Esophagus (tissue), 2 donors: ENCODE measurements around the gene VASP. TPM values are rescaled to one million over a fixed set of nuclear protein-coding genes. Genes with fewer than 3 reads are reported as not detected.

Experiments
- H3K27ac ChIP-seq, 2 donors: one replicate each; pipeline ENCODE4 v1.5.1; 2013; ENCODE audit warnings: low read depth in 2 of 2, mild to moderate bottlenecking in 2 of 2, inconsistent platforms in 1 of 2, low read length in 1 of 2, moderate library complexity in 1 of 2
- H3K27me3 ChIP-seq, 2 donors: one replicate each; pipeline ENCODE4 v1.6.1; 2013; ENCODE audit warnings: low read length in 2 of 2, control low read depth in 1 of 2, mild to moderate bottlenecking in 1 of 2; ENCODE audit not compliant: insufficient read depth in 2 of 2, control insufficient read depth in 1 of 2
- H3K36me3 ChIP-seq, 2 donors: one replicate each; pipeline ENCODE4 v1.6.1; 2013; ENCODE audit warnings: low read length in 1 of 2; ENCODE audit not compliant: control insufficient read depth in 2 of 2, insufficient read depth in 2 of 2
- H3K4me1 ChIP-seq, 2 donors: one replicate each; pipeline ENCODE4 v1.6.1; 2013; ENCODE audit warnings: low read length in 1 of 2; ENCODE audit not compliant: control insufficient read depth in 2 of 2, insufficient read depth in 2 of 2
- H3K4me3 ChIP-seq, 2 donors: one replicate each; pipeline ENCODE4 v1.5.1; 2013; ENCODE audit warnings: low read length in 2 of 2, mild to moderate bottlenecking in 2 of 2, low read depth in 1 of 2, moderate library complexity in 1 of 2
- H3K9me3 ChIP-seq, 2 donors: one replicate each; pipeline ENCODE4 v1.6.1; 2013; ENCODE audit warnings: mild to moderate bottlenecking in 2 of 2, low read depth in 1 of 2, low read length in 1 of 2, moderate library complexity in 1 of 2; ENCODE audit not compliant: control insufficient read depth in 2 of 2, insufficient read depth in 1 of 2
- WGBS, 2 donors: extraction: QIAGEN DNeasy Blood & Tissue Kit; methylation state at CpG; one replicate each; pipeline ENCODE4 v1.1.7; 2013; 5-methylcytosine and 5-hydroxymethylcytosine counted together
- polyA plus RNA-seq, 2 donors: library from polyadenylated mRNA; stranded (reverse); fragments of 200-250 nt; gene quantifications; one replicate each; pipeline ENCODE4 v1.2.3, GENCODE V29; 2013
- donor health status: healthy with polysubstance abuse.
- donor health status: Bipolar disorder and iron deficiency.

VASP gene
- polyA plus RNA-seq, 2 donors, result 35.5 to 36.5 TPM

DNA sequence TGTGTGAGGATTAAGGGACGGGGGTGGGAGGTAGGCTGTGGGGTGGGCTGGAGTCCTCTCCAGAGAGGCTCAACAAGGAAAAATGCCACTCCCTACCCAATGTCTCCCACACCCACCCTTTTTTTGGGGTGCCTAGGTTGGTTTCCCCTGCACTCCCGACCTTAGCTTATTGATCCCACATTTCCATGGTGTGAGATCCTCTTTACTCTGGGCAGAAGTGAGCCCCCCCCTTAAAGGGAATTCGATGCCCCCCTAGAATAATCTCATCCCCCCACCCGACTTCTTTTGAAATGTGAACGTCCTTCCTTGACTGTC is 34.0 kb upstream of the VASP start:
- Histone ChIP-seq H3K27ac (no peak overlapping the region), H3K36me3 (no peaks in the 10 kb centered on the region), H3K27me3 (no peaks in the 10 kb centered on the region), H3K9me3 (no peaks in the 10 kb centered on the region), H3K4me3 (no peak overlapping the region), H3K4me1 (peaks cover 4 to 15% of the 10 kb centered on the region in 2 donors)
- WGBS, 2 donors, result 30 to 45% methylated on average over 4 to 5 of the region's 5 CpGs

DNA sequence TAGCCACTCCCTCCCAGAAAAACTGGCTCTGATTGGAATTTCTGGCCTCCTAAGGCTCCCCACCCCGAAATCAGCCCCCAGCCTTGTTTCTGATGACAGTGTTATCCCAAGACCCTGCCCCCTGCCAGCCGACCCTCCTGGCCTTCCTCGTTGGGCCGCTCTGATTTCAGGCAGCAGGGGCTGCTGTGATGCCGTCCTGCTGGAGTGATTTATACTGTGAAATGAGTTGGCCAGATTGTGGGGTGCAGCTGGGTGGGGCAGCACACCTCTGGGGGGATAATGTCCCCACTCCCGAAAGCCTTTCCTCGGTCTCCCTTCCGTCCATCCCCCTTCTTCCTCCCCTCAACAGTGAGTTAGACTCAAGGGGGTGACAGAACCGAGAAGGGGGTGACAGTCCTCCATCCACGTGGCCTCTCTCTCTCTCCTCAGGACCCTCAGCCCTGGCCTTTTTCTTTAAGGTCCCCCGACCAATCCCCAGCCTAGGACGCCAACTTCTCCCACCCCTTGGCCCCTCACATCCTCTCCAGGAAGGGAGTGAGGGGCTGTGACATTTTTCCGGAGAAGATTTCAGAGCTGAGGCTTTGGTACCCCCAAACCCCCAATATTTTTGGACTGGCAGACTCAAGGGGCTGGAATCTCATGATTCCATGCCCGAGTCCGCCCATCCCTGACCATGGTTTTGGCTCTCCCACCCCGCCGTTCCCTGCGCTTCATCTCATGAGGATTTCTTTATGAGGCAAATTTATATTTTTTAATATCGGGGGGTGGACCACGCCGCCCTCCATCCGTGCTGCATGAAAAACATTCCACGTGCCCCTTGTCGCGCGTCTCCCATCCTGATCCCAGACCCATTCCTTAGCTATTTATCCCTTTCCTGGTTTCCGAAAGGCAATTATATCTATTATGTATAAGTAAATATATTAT is 33.3 kb upstream of the VASP start:
- Histone ChIP-seq H3K27ac (no peak overlapping the region), H3K36me3 (no peaks in the 10 kb centered on the region), H3K4me3 (no peak overlapping the region), H3K4me1 (peaks cover 0 to 14% of the 10 kb centered on the region in 2 donors), H3K9me3 (no peaks in the 10 kb centered on the region), H3K27me3 (no peaks in the 10 kb centered on the region)
- 75 to 83% methylated on average over 26 to 27 of the region's 27 CpGs for WGBS, 2 donors

DNA sequence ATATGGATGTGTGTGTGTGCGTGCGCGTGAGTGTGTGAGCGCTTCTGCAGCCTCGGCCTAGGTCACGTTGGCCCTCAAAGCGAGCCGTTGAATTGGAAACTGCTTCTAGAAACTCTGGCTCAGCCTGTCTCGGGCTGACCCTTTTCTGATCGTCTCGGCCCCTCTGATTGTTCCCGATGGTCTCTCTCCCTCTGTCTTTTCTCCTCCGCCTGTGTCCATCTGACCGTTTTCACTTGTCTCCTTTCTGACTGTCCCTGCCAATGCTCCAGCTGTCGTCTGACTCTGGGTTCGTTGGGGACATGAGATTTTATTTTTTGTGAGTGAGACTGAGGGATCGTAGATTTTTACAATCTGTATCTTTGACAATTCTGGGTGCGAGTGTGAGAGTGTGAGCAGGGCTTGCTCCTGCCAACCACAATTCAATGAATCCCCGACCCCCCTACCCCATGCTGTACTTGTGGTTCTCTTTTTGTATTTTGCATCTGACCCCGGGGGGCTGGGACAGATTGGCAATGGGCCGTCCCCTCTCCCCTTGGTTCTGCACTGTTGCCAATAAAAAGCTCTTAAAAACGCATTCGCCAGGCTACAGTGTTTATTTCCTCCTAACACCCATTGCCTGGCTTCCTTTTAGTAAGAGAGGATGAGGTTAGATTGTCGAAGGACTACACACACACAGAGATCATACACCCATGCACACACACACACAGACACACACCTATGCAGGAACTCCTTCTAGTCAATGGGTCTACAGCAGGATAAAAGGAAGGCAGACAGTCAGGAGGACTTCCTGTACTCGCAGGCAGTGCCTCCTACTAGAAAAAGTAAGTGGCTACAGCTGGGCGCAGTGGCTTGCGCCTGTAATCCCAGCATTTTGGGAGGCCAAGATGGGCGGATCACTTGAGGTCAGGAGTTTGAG is 32.4 kb upstream of the VASP start:
- Histone ChIP-seq H3K36me3 (no peaks in the 10 kb centered on the region), H3K9me3 (no peaks in the 10 kb centered on the region), H3K27me3 (no peaks in the 10 kb centered on the region), H3K4me3 (no peak overlapping the region), H3K27ac (no peak overlapping the region), H3K4me1 (peaks cover 0 to 13% of the 10 kb centered on the region in 2 donors)
- WGBS, 2 donors, result 74 to 77% methylated on average over 28 of the region's 28 CpGs

DNA sequence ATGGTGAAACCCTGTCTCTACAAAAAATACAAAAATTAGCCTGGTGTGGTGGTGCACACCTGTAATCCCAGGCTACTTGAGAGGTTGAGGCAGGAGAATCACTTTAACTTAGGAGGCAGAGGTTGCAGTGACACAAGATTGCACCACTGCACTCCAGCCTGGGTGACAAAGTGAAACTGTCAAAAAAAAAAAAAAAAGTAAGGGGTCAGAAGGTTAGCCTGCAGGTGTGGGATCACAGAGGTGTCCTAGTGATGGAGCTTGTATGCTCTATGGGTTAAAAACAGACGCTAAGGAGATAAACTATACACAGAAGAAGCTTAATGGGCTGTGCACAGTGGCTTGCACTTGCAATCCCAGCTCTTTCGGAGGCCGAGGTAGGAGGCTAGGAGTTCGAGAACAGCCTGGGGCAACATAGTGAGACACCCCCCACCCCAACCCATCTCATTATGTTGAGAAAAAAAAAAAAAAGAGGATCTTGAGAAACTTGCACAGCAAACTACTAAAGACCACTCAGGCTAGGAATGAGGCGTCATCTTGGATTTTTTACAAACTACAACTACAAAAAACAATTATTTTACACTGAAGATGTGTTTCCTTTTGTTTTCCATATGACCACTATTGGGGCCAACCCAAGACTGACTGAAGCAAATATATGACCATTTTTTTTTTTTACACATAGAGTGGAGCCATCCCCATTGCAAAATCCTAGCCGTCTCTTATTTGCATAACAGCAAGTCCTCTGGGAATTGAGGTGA is 31.6 kb upstream of the VASP start:
- H3K4me3 ChIP-seq, result no peak overlapping the region
- H3K27me3 ChIP-seq, result no peaks in the 10 kb centered on the region
- no peak overlapping the region for H3K27ac ChIP-seq
- 73 to 85% methylated on average over 6 of the region's 6 CpGs for WGBS, 2 donors
- peaks cover 0 to 4% of the 10 kb centered on the region in 2 donors for H3K4me1 ChIP-seq
- H3K36me3 ChIP-seq, result no peaks in the 10 kb centered on the region
- no peaks in the 10 kb centered on the region for H3K9me3 ChIP-seq

DNA sequence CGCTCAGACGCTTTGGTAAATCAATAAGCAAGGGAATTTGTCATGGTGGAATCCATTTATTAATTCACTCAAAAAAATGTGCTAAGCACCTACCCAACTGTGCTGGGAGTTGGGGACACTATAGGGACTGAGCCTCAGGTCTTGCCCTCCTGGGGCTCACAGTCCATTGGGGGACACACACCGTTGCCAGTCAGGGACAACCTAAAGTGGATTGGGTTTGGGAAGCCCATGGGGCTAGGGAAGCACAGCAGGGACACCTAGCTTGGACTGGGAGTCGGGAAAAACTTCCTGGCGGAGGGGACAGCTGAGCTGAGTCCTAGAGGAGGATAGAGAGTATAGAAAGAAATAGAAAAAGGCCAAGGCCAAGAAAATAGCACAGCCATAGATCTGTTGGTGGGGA is 31.0 kb upstream of the VASP start:
- Histone ChIP-seq H3K27me3 (no peaks in the 10 kb centered on the region), H3K4me3 (no peak overlapping the region), H3K36me3 (no peaks in the 10 kb centered on the region), H3K27ac (no peak overlapping the region), H3K4me1 (peaks cover 0 to 3% of the 10 kb centered on the region in 2 donors), H3K9me3 (no peaks in the 10 kb centered on the region)
- 51 to 61% methylated on average over 5 of the region's 5 CpGs for WGBS, 2 donors

DNA sequence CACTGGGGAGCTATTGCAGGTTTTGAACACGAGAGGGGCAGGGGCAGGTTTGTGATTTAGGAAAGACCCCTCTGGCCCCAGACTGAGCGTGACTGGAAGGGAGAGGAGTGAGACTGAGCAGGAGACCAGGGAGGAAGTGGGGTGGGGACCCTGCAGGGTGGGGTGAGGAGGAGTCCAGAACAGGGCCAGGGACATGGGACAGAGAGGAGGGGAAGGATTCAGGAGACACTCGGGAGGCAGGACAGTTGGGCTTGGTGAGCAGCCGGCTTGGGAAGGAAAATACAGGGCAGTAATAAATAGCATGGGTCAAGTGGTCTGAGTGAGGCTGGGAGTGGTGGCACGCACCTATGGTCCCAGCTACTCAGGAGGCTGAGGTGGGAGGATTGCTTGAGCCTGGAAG is 30.1 kb upstream of the VASP start:
- WGBS, 2 donors, result 51 to 62% methylated on average over 5 of the region's 5 CpGs
- peaks cover 0 to 3% of the 10 kb centered on the region in 2 donors for H3K4me1 ChIP-seq
- H3K27me3 ChIP-seq, result no peaks in the 10 kb centered on the region
- no peak overlapping the region for H3K4me3 ChIP-seq
- no peaks in the 10 kb centered on the region for H3K36me3 ChIP-seq
- H3K9me3 ChIP-seq, result no peaks in the 10 kb centered on the region
- H3K27ac ChIP-seq, result no peak overlapping the region

DNA sequence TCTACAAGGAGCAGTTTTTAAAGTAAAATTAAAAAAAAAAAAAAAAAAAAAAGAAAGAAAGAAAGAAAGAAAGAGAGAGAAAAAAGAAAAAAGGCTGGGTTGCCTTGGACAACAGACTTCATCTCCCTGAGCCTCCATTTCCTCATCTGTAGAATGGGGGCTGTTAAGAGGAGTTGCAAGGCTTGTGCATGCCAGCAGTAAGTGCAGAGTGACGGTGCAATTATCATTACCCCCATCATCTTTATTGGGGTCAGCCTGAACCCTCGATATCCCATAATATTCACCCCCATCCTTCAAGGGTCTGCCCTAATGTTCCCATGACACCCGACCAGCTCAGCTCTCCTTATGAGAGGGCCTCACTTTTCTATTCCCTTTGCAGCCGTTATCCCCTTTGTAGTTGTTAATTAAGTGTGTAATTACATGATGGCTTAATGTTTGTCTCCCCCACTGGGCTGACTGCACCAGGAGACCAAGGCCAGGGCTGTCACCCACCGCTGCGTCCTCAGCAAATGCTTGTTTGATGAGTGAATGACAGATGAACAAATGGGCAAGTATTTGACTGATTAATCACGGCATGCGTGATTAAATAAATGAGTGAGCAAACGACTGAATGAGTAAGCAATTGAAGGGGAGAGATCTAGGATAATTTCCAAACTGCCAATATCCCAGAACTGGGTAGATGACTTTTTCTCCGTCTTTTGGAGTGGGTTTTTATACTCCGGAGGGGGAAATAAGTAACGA is 29.4 kb upstream of the VASP start:
- Histone ChIP-seq H3K9me3 (no peaks in the 10 kb centered on the region), H3K36me3 (no peaks in the 10 kb centered on the region), H3K4me3 (peak overlapping the region; percentile 30 to 51), H3K27ac (peak overlapping the region; percentile 88 to 92), H3K27me3 (no peaks in the 10 kb centered on the region), H3K4me1 (peaks cover 0 to 3% of the 10 kb centered on the region in 2 donors)
- WGBS, 2 donors, result 7% methylated on average over 12 of the region's 12 CpGs

DNA sequence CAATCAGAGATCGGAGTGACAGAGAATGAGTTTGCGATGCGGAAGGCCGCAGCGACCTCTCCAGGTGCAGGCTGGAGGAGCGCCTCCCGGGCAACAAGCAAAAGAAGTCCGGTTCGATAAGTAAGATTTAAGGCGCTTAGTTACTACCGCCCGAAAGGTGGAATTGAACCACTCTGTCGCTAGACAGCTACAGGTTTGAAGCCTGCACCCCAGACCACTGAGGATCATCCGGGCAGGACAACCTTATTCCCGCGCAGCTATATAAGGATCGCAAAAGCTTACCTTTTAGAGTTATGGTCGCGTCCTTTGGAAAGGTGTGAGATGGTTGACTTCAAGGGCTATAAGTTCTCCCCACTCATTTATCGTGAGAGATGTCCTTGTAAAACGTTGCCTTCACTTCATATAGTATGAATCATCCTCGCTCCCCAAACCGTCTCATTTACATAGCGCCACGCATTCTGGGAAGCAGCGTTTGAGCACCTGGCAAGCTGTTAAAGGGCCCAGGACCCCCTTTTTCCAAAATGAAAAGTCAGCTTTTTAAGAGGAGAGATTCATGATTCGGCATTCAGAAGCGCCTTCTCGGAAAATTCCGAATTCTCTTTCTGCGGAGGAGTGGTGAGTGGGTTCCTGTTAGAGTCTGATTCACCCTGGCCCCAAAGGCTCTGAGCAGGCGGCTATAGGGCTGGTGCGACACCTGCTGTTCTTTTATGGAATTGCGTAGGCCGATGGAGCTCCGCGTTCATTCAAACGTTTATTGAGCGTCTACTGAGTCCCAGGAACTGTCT is 28.6 kb upstream of the VASP start:
- Histone ChIP-seq H3K27ac (peak overlapping the region; percentile 88 to 92), H3K9me3 (no peaks in the 10 kb centered on the region), H3K4me3 (peak overlapping the region; percentile 30 to 51), H3K36me3 (no peaks in the 10 kb centered on the region), H3K27me3 (no peaks in the 10 kb centered on the region), H3K4me1 (peaks cover 0 to 3% of the 10 kb centered on the region in 2 donors)
- WGBS, 2 donors, result 0% methylated on average over 39 of the region's 39 CpGs
